A549 (cell line): ENCODE measurements around the gene GMDS.

ENCODE experiments used
- BHLHE40 ChIP-seq: IDR thresholded peaks from 2 replicates; pipeline ENCODE4 v1.6.1; 2012; ENCODE audit warnings: low read depth, low read length, inconsistent platforms
- CBX8 ChIP-seq: fragments of 200-600 bp; sonication (generic); IDR thresholded peaks from 2 replicates; pipeline ENCODE4 v1.6.1; 2016
- CHD2 ChIP-seq: fragments of 150-350 bp; IDR thresholded peaks from 2 replicates; pipeline ENCODE4 v1.6.1; 2014; ENCODE audit warnings: low read length; ENCODE audit not compliant: partially characterized antibody
- CTCF ChIP-seq: fragments of >200 bp; sonication (Bioruptor Twin); formaldehyde crosslinking; IDR thresholded peaks from 3 replicates; pipeline ENCODE4 v1.5.1; 2016
- EHMT2 ChIP-seq: fragments of 200-600 bp; sonication (generic); IDR thresholded peaks from 2 replicates; pipeline ENCODE4 v1.6.1; 2016; ENCODE audit warnings: antibody characterized with exemption, low read depth, mild to moderate bottlenecking, moderate library complexity
- EP300 ChIP-seq, 2 experiments: fragments of >200 bp; sonication (Bioruptor Twin); formaldehyde crosslinking; IDR thresholded peaks; 2 replicates in 1 of 2; 3 replicates in 1 of 2; pipeline ENCODE4 v1.6.1; 2016 to 2017
- KDM1A ChIP-seq: fragments of 200-600 bp; sonication (generic); IDR thresholded peaks from 2 replicates; pipeline ENCODE4 v1.6.1; 2016; ENCODE audit warnings: low read depth, mild to moderate bottlenecking
- MAX ChIP-seq: IDR thresholded peaks from 2 replicates; pipeline ENCODE4 v1.6.1; 2012
- REST ChIP-seq: fragments of 200-600 bp; sonication (generic); IDR thresholded peaks from 2 replicates; pipeline ENCODE4 v1.6.1; 2016; ENCODE audit warnings: antibody characterized with exemption, mild to moderate bottlenecking, moderate library complexity
- RFX5 ChIP-seq: fragments of 450-650 bp; IDR thresholded peaks from 2 replicates; pipeline ENCODE4 v1.7.1; 2014; ENCODE audit warnings: antibody characterized with exemption, mild to moderate bottlenecking, moderate library complexity

GRCh38 chr6:1604158-1605003, 641.0 kb downstream of the GMDS start:
- TF ChIP-seq CTCF: peak; percentile 89
- TF ChIP-seq EP300 (IDR thresholded peaks at IDR 0.05): no peak
- no peak for TF ChIP-seq CHD2
- no peak for TF ChIP-seq BHLHE40
- TF ChIP-seq MAX: no peak
- TF ChIP-seq CBX8: no peak
- TF ChIP-seq EHMT2: no peak
- no peak for TF ChIP-seq KDM1A
- TF ChIP-seq REST: no peak
- no peak for TF ChIP-seq RFX5
